ENCODE results near the gene POLR3E. TPM values are rescaled to one million over a fixed set of nuclear protein-coding genes. Genes with fewer than 3 reads are reported as not detected.

POLR3E gene
- total RNA-seq, 1 donor from 2014 or later: 36.6 TPM

GRCh38 chr16:22257440-22257839 is 39.8 kb upstream of the POLR3E start:
- no peaks in the 10 kb centered on the region for H3K27me3 ChIP-seq (ENCODE audit: low read depth)
- DNase-seq (no peak), ATAC-seq (no peak)
- H3K36me3 ChIP-seq: peaks cover 100% of the 10 kb centered on the region
- H3K4me1 ChIP-seq: no peaks in the 10 kb centered on the region
- intact Hi-C loops (cut with DNase I): no loop called here
- peaks cover 6% of the 10 kb centered on the region for H3K9me3 ChIP-seq
- no peak for TF ChIP-seq CTCF (IDR thresholded peaks at IDR 0.05)
- no peak overlapping the region for H3K4me3 ChIP-seq
- H3K27ac ChIP-seq: no peak overlapping the region

- no peak for DNase-seq
- intact Hi-C loops (cut with DNase I): no loop called here
- Histone ChIP-seq H3K9me3 (peaks cover under 1% of the 10 kb centered on the region), H3K36me3 (peaks cover 100% of the 10 kb centered on the region), H3K27ac (no peak overlapping the region), H3K4me1 (no peaks in the 10 kb centered on the region), H3K4me3 (no peak overlapping the region), H3K27me3 (ENCODE audit: low read depth) (no peaks in the 10 kb centered on the region)
- no peak for ATAC-seq
- TF ChIP-seq CTCF (IDR thresholded peaks at IDR 0.05): no peak
These were observed 36.7 kb upstream of the POLR3E start for GRCh38 chr16:22260490-22260889.

GRCh38 chr16:22262460-22262859 is 34.7 kb upstream of the POLR3E start:
- no peak for DNase-seq
- Histone ChIP-seq H3K9me3 (no peaks in the 10 kb centered on the region), H3K27ac (no peak overlapping the region), H3K27me3 (ENCODE audit: low read depth) (no peaks in the 10 kb centered on the region), H3K4me1 (no peaks in the 10 kb centered on the region), H3K36me3 (peaks cover 100% of the 10 kb centered on the region), H3K4me3 (no peak overlapping the region)
- intact Hi-C loops (cut with DNase I): no loop called here
- ATAC-seq: no peak
- TF ChIP-seq CTCF (IDR thresholded peaks at IDR 0.05): no peak

- peaks cover 100% of the 10 kb centered on the region for H3K36me3 ChIP-seq
- intact Hi-C loops (cut with DNase I): no loop called here
- H3K4me1 ChIP-seq: no peaks in the 10 kb centered on the region
- no peak overlapping the region for H3K27ac ChIP-seq
- H3K9me3 ChIP-seq: no peaks in the 10 kb centered on the region
- ATAC-seq: no peak
- no peak for TF ChIP-seq CTCF (IDR thresholded peaks at IDR 0.05)
- no peak for DNase-seq
- H3K27me3 ChIP-seq (ENCODE audit: low read depth): no peaks in the 10 kb centered on the region
- no peak overlapping the region for H3K4me3 ChIP-seq
These were observed 32.4 kb upstream of the POLR3E start for GRCh38 chr16:22264786-22265185.

GRCh38 chr16:22265351-22265750 is 31.9 kb upstream of the POLR3E start:
- H3K4me1 ChIP-seq: no peaks in the 10 kb centered on the region
- H3K27me3 ChIP-seq (ENCODE audit: low read depth): no peaks in the 10 kb centered on the region
- no peak for ATAC-seq
- DNase-seq: no peak
- H3K9me3 ChIP-seq: no peaks in the 10 kb centered on the region
- H3K4me3 ChIP-seq: no peak overlapping the region
- intact Hi-C loops (cut with DNase I): no loop called here
- H3K36me3 ChIP-seq: peaks cover 100% of the 10 kb centered on the region
- H3K27ac ChIP-seq: no peak overlapping the region
- TF ChIP-seq CTCF (IDR thresholded peaks at IDR 0.05): no peak

GRCh38 chr16:22266546-22266945 is 30.7 kb upstream of the POLR3E start:
- DNase-seq (no peak), ATAC-seq (no peak)
- Histone ChIP-seq H3K27me3 (ENCODE audit: low read depth) (no peaks in the 10 kb centered on the region), H3K4me3 (no peak overlapping the region), H3K36me3 (peaks cover 100% of the 10 kb centered on the region), H3K9me3 (no peaks in the 10 kb centered on the region), H3K4me1 (no peaks in the 10 kb centered on the region), H3K27ac (no peak overlapping the region)
- intact Hi-C loops (cut with DNase I): no loop called here
- TF ChIP-seq CTCF (IDR thresholded peaks at IDR 0.05): no peak
